ENCODE measurements around the gene ADORA2A.

The ADORA2A gene

DNA sequence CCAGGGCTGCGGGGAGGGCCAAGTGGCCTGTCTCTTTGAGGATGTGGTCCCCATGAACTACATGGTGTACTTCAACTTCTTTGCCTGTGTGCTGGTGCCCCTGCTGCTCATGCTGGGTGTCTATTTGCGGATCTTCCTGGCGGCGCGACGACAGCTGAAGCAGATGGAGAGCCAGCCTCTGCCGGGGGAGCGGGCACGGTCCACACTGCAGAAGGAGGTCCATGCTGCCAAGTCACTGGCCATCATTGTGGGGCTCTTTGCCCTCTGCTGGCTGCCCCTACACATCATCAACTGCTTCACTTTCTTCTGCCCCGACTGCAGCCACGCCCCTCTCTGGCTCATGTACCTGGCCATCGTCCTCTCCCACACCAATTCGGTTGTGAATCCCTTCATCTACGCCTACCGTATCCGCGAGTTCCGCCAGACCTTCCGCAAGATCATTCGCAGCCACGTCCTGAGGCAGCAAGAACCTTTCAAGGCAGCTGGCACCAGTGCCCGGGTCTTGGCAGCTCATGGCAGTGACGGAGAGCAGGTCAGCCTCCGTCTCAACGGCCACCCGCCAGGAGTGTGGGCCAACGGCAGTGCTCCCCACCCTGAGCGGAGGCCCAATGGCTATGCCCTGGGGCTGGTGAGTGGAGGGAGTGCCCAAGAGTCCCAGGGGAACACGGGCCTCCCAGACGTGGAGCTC lies 13.5 kb downstream of the ADORA2A start:
- Histone ChIP-seq H2AFZ (ENCODE audit: insufficient read depth, low read length, poor library complexity) (no peak overlapping the region), H3K23ac (ENCODE audit: low read length) (no peak overlapping the region), H2BK12ac (ENCODE audit: low read length) (no peak overlapping the region), H3K9me3 (ENCODE audit: insufficient read depth, low read depth, low read length) (no peaks in the 10 kb centered on the region), H3K4me1 (ENCODE audit: control insufficient read depth in 1 of 2, insufficient read depth in 2 of 2, low read length in 2 of 2) (peaks cover 0 to 5% of the 10 kb centered on the region in 2 experiments), H3K79me1 (ENCODE audit: low read length) (no peaks in the 10 kb centered on the region), H3K18ac (ENCODE audit: low read length) (no peak overlapping the region), H4K8ac (ENCODE audit: low read depth, low read length) (no peak overlapping the region), H3K9ac (ENCODE audit: low read length) (no peak overlapping the region), H3K4me2 (ENCODE audit: low read length) (no peak overlapping the region), H3K79me2 (ENCODE audit: control insufficient read depth, insufficient read depth, low read length, poor library complexity) (no peaks in the 10 kb centered on the region), H2BK5ac (ENCODE audit: low read depth, low read length, poor library complexity) (no peak overlapping the region), H3K36me3 (ENCODE audit: control insufficient read depth in 1 of 2, insufficient read depth in 2 of 2, low read length in 2 of 2) (no peaks in the 10 kb centered on the region), H4K12ac (ENCODE audit: low read depth, low read length) (no peak overlapping the region), H3K4me3 (ENCODE audit: low read depth, low read length) (no peak overlapping the region), H4K91ac (ENCODE audit: low read depth, low read length) (no peak overlapping the region), H3K27ac (ENCODE audit: low read depth, low read length) (no peak overlapping the region), H3K14ac (ENCODE audit: low read length) (no peak overlapping the region), H2BK120ac (ENCODE audit: insufficient read depth, low read length, poor library complexity) (no peak overlapping the region), H3K27me3 (ENCODE audit: insufficient read depth, low read length) (no peaks in the 10 kb centered on the region), H3K4ac (ENCODE audit: low read depth, low read length) (no peak overlapping the region), H2AK5ac (ENCODE audit: low read length) (no peak overlapping the region)
- no CpG with 5 or more reads among the region's 30 CpGs for WGBS (ENCODE audit: extremely low coverage, insufficient coverage, insufficient read length)
- no peak for DNase-seq

DNA sequence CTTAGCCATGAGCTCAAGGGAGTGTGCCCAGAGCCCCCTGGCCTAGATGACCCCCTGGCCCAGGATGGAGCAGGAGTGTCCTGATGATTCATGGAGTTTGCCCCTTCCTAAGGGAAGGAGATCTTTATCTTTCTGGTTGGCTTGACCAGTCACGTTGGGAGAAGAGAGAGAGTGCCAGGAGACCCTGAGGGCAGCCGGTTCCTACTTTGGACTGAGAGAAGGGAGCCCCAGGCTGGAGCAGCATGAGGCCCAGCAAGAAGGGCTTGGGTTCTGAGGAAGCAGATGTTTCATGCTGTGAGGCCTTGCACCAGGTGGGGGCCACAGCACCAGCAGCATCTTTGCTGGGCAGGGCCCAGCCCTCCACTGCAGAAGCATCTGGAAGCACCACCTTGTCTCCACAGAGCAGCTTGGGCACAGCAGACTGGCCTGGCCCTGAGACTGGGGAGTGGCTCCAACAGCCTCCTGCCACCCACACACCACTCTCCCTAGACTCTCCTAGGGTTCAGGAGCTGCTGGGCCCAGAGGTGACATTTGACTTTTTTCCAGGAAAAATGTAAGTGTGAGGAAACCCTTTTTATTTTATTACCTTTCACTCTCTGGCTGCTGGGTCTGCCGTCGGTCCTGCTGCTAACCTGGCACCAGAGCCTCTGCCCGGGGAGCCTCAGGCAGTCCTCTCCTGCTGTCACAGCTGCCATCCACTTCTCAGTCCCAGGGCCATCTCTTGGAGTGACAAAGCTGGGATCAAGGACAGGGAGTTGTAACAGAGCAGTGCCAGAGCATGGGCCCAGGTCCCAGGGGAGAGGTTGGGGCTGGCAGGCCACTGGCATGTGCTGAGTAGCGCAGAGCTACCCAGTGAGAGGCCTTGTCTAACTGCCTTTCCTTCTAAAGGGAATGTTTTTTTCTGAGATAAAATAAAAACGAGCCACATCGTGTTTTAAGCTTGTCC lies 14.3 kb downstream of the ADORA2A start:
- Histone ChIP-seq H2AFZ (ENCODE audit: insufficient read depth, low read length, poor library complexity) (no peak overlapping the region), H3K79me1 (ENCODE audit: low read length) (no peaks in the 10 kb centered on the region), H3K18ac (ENCODE audit: low read length) (no peak overlapping the region), H2BK5ac (ENCODE audit: low read depth, low read length, poor library complexity) (no peak overlapping the region), H2BK12ac (ENCODE audit: low read length) (no peak overlapping the region), H3K79me2 (ENCODE audit: control insufficient read depth, insufficient read depth, low read length, poor library complexity) (no peaks in the 10 kb centered on the region), H3K4ac (ENCODE audit: low read depth, low read length) (no peak overlapping the region), H4K91ac (ENCODE audit: low read depth, low read length) (no peak overlapping the region), H3K27me3 (ENCODE audit: insufficient read depth, low read length) (no peaks in the 10 kb centered on the region), H3K23ac (ENCODE audit: low read length) (no peak overlapping the region), H2BK120ac (ENCODE audit: insufficient read depth, low read length, poor library complexity) (no peak overlapping the region), H3K4me1 (ENCODE audit: control insufficient read depth in 1 of 2, insufficient read depth in 2 of 2, low read length in 2 of 2) (peaks cover 0 to 5% of the 10 kb centered on the region in 2 experiments), H2AK5ac (ENCODE audit: low read length) (no peak overlapping the region), H3K36me3 (ENCODE audit: control insufficient read depth in 1 of 2, insufficient read depth in 2 of 2, low read length in 2 of 2) (no peaks in the 10 kb centered on the region), H4K8ac (ENCODE audit: low read depth, low read length) (no peak overlapping the region), H3K9ac (ENCODE audit: low read length) (no peak overlapping the region), H3K27ac (ENCODE audit: low read depth, low read length) (no peak overlapping the region), H3K4me2 (ENCODE audit: low read length) (no peak overlapping the region), H4K12ac (ENCODE audit: low read depth, low read length) (no peak overlapping the region), H3K14ac (ENCODE audit: low read length) (no peak overlapping the region), H3K9me3 (ENCODE audit: insufficient read depth, low read depth, low read length) (no peaks in the 10 kb centered on the region), H3K4me3 (ENCODE audit: low read depth, low read length) (no peak overlapping the region)
- DNase-seq: no peak
- no CpG with 5 or more reads among the region's 8 CpGs for WGBS (ENCODE audit: extremely low coverage, insufficient coverage, insufficient read length)

DNA sequence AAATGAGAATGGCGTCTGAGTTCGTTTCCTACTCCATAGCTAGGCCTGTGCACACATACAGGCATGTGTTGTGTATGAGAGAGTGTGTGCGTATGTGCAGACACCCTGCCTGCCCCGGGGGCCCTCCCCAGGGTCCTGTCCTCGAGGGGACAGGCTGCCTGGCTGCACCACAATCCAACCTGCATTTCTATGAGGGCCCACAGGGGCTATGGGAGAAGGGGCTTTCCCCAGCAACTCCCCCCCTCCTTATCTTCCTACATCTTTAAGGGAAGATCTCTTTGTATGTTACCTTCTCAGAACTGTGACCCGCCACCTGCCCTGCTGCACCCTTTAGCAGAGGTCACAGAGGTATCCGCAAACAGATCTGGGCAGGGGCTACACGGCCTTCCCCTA lies 14.9 kb downstream of the ADORA2A start:
- Histone ChIP-seq H2BK12ac (ENCODE audit: low read length) (no peak overlapping the region), H4K8ac (ENCODE audit: low read depth, low read length) (no peak overlapping the region), H2AK5ac (ENCODE audit: low read length) (no peak overlapping the region), H4K12ac (ENCODE audit: low read depth, low read length) (no peak overlapping the region), H3K9me3 (ENCODE audit: insufficient read depth, low read depth, low read length) (no peaks in the 10 kb centered on the region), H4K91ac (ENCODE audit: low read depth, low read length) (no peak overlapping the region), H2AFZ (ENCODE audit: insufficient read depth, low read length, poor library complexity) (no peak overlapping the region), H3K4ac (ENCODE audit: low read depth, low read length) (no peak overlapping the region), H3K18ac (ENCODE audit: low read length) (no peak overlapping the region), H3K9ac (ENCODE audit: low read length) (no peak overlapping the region), H3K79me2 (ENCODE audit: control insufficient read depth, insufficient read depth, low read length, poor library complexity) (no peaks in the 10 kb centered on the region), H3K36me3 (ENCODE audit: control insufficient read depth in 1 of 2, insufficient read depth in 2 of 2, low read length in 2 of 2) (no peaks in the 10 kb centered on the region), H3K27ac (ENCODE audit: low read depth, low read length) (no peak overlapping the region), H3K79me1 (ENCODE audit: low read length) (no peaks in the 10 kb centered on the region), H2BK120ac (ENCODE audit: insufficient read depth, low read length, poor library complexity) (no peak overlapping the region), H3K4me1 (ENCODE audit: control insufficient read depth in 1 of 2, insufficient read depth in 2 of 2, low read length in 2 of 2) (peaks cover 0 to 5% of the 10 kb centered on the region in 2 experiments), H2BK5ac (ENCODE audit: low read depth, low read length, poor library complexity) (no peak overlapping the region), H3K27me3 (ENCODE audit: insufficient read depth, low read length) (no peaks in the 10 kb centered on the region), H3K4me3 (ENCODE audit: low read depth, low read length) (no peak overlapping the region), H3K23ac (ENCODE audit: low read length) (no peak overlapping the region), H3K4me2 (ENCODE audit: low read length) (no peak overlapping the region), H3K14ac (ENCODE audit: low read length) (no peak overlapping the region)
- WGBS (ENCODE audit: extremely low coverage, insufficient coverage, insufficient read length): no CpG with 5 or more reads among the region's 8 CpGs
- DNase-seq: no peak

DNA sequence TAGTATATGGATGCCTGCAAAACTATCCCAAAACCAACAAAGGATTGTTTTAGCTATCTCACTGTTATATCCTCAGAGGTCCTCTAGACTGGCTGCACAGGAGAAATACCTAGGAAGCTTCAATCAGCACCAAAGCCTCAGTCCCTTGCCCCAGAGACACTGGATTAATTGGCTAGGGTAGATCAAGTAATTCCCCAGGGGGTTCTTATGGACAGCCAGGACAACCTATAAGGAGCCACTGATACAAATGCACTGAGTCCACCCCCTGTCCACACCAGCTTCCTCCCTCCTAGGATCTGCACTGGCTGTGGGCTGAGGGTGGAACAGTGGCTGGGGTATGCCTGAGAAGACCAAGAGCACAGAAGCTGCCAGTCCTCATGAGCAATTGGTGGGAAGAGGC lies 16.3 kb downstream of the ADORA2A start:
- no peak overlapping the region for H3K4me2 ChIP-seq (ENCODE audit: low read length)
- H3K79me1 ChIP-seq (ENCODE audit: low read length): no peaks in the 10 kb centered on the region
- no peak for DNase-seq
- no peak overlapping the region for H3K14ac ChIP-seq (ENCODE audit: low read length)
- H3K18ac ChIP-seq (ENCODE audit: low read length): no peak overlapping the region
- H4K91ac ChIP-seq (ENCODE audit: low read depth, low read length): no peak overlapping the region
- H3K4me1 ChIP-seq (ENCODE audit: control insufficient read depth in 1 of 2, insufficient read depth in 2 of 2, low read length in 2 of 2): peaks cover 0 to 5% of the 10 kb centered on the region in 2 experiments
- no peak overlapping the region for H4K8ac ChIP-seq (ENCODE audit: low read depth, low read length)
- H3K27ac ChIP-seq (ENCODE audit: low read depth, low read length): no peak overlapping the region
- H3K27me3 ChIP-seq (ENCODE audit: insufficient read depth, low read length): no peaks in the 10 kb centered on the region
- H2BK120ac ChIP-seq (ENCODE audit: insufficient read depth, low read length, poor library complexity): no peak overlapping the region
- H3K4me3 ChIP-seq (ENCODE audit: low read depth, low read length): no peak overlapping the region
- no peaks in the 10 kb centered on the region for H3K9me3 ChIP-seq (ENCODE audit: insufficient read depth, low read depth, low read length)
- no peak overlapping the region for H2AFZ ChIP-seq (ENCODE audit: insufficient read depth, low read length, poor library complexity)
- H3K4ac ChIP-seq (ENCODE audit: low read depth, low read length): no peak overlapping the region
- H2BK12ac ChIP-seq (ENCODE audit: low read length): no peak overlapping the region
- no peaks in the 10 kb centered on the region for H3K36me3 ChIP-seq (ENCODE audit: control insufficient read depth in 1 of 2, insufficient read depth in 2 of 2, low read length in 2 of 2)
- no peak overlapping the region for H4K12ac ChIP-seq (ENCODE audit: low read depth, low read length)
- H2AK5ac ChIP-seq (ENCODE audit: low read length): no peak overlapping the region
- H3K9ac ChIP-seq (ENCODE audit: low read length): no peak overlapping the region
- H2BK5ac ChIP-seq (ENCODE audit: low read depth, low read length, poor library complexity): no peak overlapping the region
- no peak overlapping the region for H3K23ac ChIP-seq (ENCODE audit: low read length)
- H3K79me2 ChIP-seq (ENCODE audit: control insufficient read depth, insufficient read depth, low read length, poor library complexity): no peaks in the 10 kb centered on the region

Data from trophoblast cell (in vitro differentiated cells and primary cell).